DOHH2 (cell line): ENCODE data around the gene ALG9.

Experiments
- H3F3A ChIP-seq: fragments of 200-600 bp; sonication (generic), shearing (Covaris generic); 2 replicates; pipeline ENCODE4 v1.6.0; 2016; ENCODE audit warnings: antibody characterized with exemption, mild to moderate bottlenecking; ENCODE audit not compliant: control insufficient read depth, insufficient read depth
- H3K27ac ChIP-seq: fragments of 200-600 bp; sonication (generic); 2 replicates; pipeline ENCODE4 v1.5.1; 2014; ENCODE audit warnings: low read depth, mild to moderate bottlenecking, low read length, moderate library complexity
- H3K27me3 ChIP-seq: fragments of 200-600 bp; sonication (generic); 2 replicates; pipeline ENCODE4 v1.6.1; 2014; ENCODE audit warnings: mild to moderate bottlenecking, low read length, mixed read lengths; ENCODE audit not compliant: control insufficient read depth
- H3K36me3 ChIP-seq: fragments of 200-600 bp; sonication (generic); 2 replicates; pipeline ENCODE4 v1.6.1; 2014; ENCODE audit warnings: mild to moderate bottlenecking, low read length, moderate library complexity, mixed read lengths; ENCODE audit not compliant: control insufficient read depth
- H3K4me1 ChIP-seq: fragments of 200-600 bp; sonication (generic); 2 replicates; pipeline ENCODE4 v1.6.1; 2014; ENCODE audit warnings: mild to moderate bottlenecking, low read length, mixed read lengths; ENCODE audit not compliant: control insufficient read depth
- H3K4me2 ChIP-seq: fragments of 200-600 bp; sonication (generic); 2 replicates; pipeline ENCODE4 v1.6.0; 2014; ENCODE audit warnings: mild to moderate bottlenecking, low read length, moderate library complexity
- H3K4me3 ChIP-seq: fragments of 200-600 bp; sonication (generic); 2 replicates; pipeline ENCODE4 v1.5.1; 2014; ENCODE audit warnings: mild to moderate bottlenecking, low read length, mixed read lengths
- H3K79me2 ChIP-seq: fragments of 200-600 bp; sonication (generic); 2 replicates; pipeline ENCODE4 v1.6.1; 2014; ENCODE audit warnings: mild to moderate bottlenecking, low read length, mixed read lengths; ENCODE audit not compliant: control insufficient read depth
- H3K9me2 ChIP-seq: fragments of 200-600 bp; sonication (generic); replicated peaks from 2 replicates; pipeline ENCODE4 v1.6.1; 2014; ENCODE audit warnings: mild to moderate bottlenecking, low read length, mixed read lengths; ENCODE audit not compliant: control insufficient read depth
- H3K9me3 ChIP-seq: fragments of 200-600 bp; sonication (generic); 2 replicates; pipeline ENCODE4 v1.6.1; 2014; ENCODE audit warnings: antibody characterized with exemption, low read length, mixed read lengths; ENCODE audit not compliant: control insufficient read depth, insufficient read depth
- H4K20me1 ChIP-seq: fragments of 200-600 bp; sonication (generic); 2 replicates; pipeline ENCODE4 v1.6.0; 2014; ENCODE audit warnings: low read depth, mild to moderate bottlenecking, antibody characterized with exemption, low read length, moderate library complexity; ENCODE audit not compliant: control insufficient read depth, insufficient read depth
- CTCF ChIP-seq: fragments of 200-600 bp; sonication (generic); IDR thresholded peaks from one replicate; pipeline ENCODE4 v1.5.1; 2014; ENCODE audit warnings: antibody characterized with exemption, mild to moderate bottlenecking, low read depth, low read length; ENCODE audit not compliant: poor library complexity, severe bottlenecking
- EZH2phosphoT487 ChIP-seq: fragments of 200-600 bp; sonication (generic); IDR thresholded peaks from 2 replicates; pipeline ENCODE4 v1.6.1; 2017; ENCODE audit warnings: borderline replicate concordance, mild to moderate bottlenecking, antibody characterized with exemption, low read length, moderate library complexity, mixed read lengths

The ALG9 gene

DNA sequence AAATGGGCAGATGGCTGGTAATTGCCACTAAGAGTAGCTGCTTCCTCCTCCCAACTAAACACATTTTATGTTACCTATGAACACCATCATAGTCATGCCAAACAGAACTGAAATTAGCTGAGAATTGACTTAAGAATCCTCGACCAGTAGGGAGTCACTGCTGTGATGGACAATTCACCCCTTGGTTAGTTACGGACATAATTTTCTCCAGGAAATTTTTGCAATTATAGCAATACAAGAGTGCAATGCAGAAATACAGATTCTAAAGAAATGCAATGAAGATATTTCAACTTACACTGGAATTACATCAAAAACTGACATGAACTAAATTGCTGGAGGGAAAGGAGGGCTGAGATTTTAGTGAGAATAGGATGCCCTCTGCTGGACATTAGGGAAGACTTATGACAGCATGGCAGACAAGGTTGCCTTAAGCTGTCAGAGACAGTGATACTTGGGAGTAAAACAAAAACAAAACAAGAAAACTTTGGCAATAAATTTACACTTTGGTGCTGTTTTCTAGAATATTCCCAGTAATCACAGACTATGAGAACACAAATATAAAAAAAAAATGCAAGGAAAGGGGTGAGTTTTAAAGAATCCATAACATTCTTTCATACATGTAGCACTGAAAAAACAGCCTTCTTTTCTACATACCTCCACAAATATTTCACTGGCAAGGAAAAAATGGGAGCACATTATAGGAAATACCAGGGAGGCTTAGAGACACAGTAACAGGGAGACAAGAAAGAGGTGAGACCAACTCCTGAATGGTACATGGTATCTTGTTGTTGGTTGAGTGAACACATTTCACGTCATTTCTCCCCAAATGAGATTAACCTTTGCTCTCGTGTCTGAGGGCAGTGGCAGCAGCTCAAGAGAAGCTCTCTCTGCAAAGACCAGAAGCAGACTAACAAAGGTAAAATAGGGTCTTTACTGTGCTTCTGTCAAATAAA is 94.0 kb downstream of the ALG9 start:
- H3K36me3 ChIP-seq = no peaks in the 10 kb centered on the region
- no peaks in the 10 kb centered on the region for H3K79me2 ChIP-seq
- TF ChIP-seq EZH2phosphoT487 (no peak), CTCF (peak; percentile 82)
- H3K4me3 ChIP-seq = peak overlapping the region; percentile 27
- peaks cover 17% of the 10 kb centered on the region for H3K4me1 ChIP-seq
- peak overlapping the region; percentile 50 for H3K4me2 ChIP-seq
- H3K27ac ChIP-seq = peak overlapping the region; percentile 22
- no peaks in the 10 kb centered on the region for H4K20me1 ChIP-seq
- no peaks in the 10 kb centered on the region for H3K9me3 ChIP-seq
- no peaks in the 10 kb centered on the region for H3K9me2 ChIP-seq
- H3K27me3 ChIP-seq = no peaks in the 10 kb centered on the region
- H3F3A ChIP-seq = no peaks in the 10 kb centered on the region

GRCh38 chr11:111776398-111777093 is 94.8 kb downstream of the ALG9 start:
- no peaks in the 10 kb centered on the region for H3F3A ChIP-seq
- H3K4me3 ChIP-seq = peak overlapping the region; percentile 27
- H3K79me2 ChIP-seq = no peaks in the 10 kb centered on the region
- H3K27ac ChIP-seq = peak overlapping the region; percentile 22
- H3K4me2 ChIP-seq = peak overlapping the region; percentile 50
- no peaks in the 10 kb centered on the region for H4K20me1 ChIP-seq
- TF ChIP-seq CTCF = no peak
- TF ChIP-seq EZH2phosphoT487 = no peak
- no peaks in the 10 kb centered on the region for H3K9me2 ChIP-seq
- H3K9me3 ChIP-seq = no peaks in the 10 kb centered on the region
- H3K4me1 ChIP-seq = peaks cover 17% of the 10 kb centered on the region
- no peaks in the 10 kb centered on the region for H3K36me3 ChIP-seq
- H3K27me3 ChIP-seq = no peaks in the 10 kb centered on the region

GRCh38 chr11:111774955-111775710 is 96.2 kb downstream of the ALG9 start:
- no peaks in the 10 kb centered on the region for H3K27me3 ChIP-seq
- H3K79me2 ChIP-seq = no peaks in the 10 kb centered on the region
- H3K36me3 ChIP-seq = no peaks in the 10 kb centered on the region
- peaks cover 17% of the 10 kb centered on the region for H3K4me1 ChIP-seq
- no peaks in the 10 kb centered on the region for H3K9me3 ChIP-seq
- no peaks in the 10 kb centered on the region for H4K20me1 ChIP-seq
- no peaks in the 10 kb centered on the region for H3K9me2 ChIP-seq
- no peak overlapping the region for H3K4me3 ChIP-seq
- H3F3A ChIP-seq = no peaks in the 10 kb centered on the region
- no peak for TF ChIP-seq CTCF
- no peak for TF ChIP-seq EZH2phosphoT487
- no peak overlapping the region for H3K27ac ChIP-seq
- H3K4me2 ChIP-seq = no peak overlapping the region
